Naive thymus-derived CD8-positive, alpha-beta T cell (primary cell): ENCODE measurements around the gene CORO7. TPM values are rescaled to one million over a fixed set of nuclear protein-coding genes. Genes with fewer than 3 reads are reported as not detected.
A peak's percentile ranks its signal among the peaks of the same experiment; 100 is the strongest.

Experiments used
- ATAC-seq, 2 donors: fragments of 150-1000 bp; cut with Tn5 transposase in 1 of 2; sonication (Bioruptor Pico), chemical (Tn5 transposase) in 1 of 2; 1 replicate in 1 of 2; 2 replicates in 1 of 2; pipeline ENCODE4 v1.10.0; 2021; ENCODE audit warnings: mild to moderate bottlenecking in 2 of 2, moderate library complexity in 2 of 2
- POLR2A ChIA-PET: fragments of 350-600 bp; sonication (Branson Sonifier 250); formaldehyde crosslinking; loops from one replicate; lab custom pipeline; 2021; ENCODE audit warnings: antibody characterized with exemption; lab: Charles Lee
- DNase-seq, 10 donors: peaks; one replicate each; pipeline versions ENCODE4 v3.0.0 to v3.0.0-alpha.2; 2020 to 2022
- H3K27ac Mint-ChIP-seq, 10 donors: one replicate each; pipeline ENCODE4 v1.8.0; 2020 to 2022; ENCODE audit warnings: mild to moderate bottlenecking in 10 of 10, mixed read lengths in 10 of 10, moderate library complexity in 4 of 10, inconsistent platforms in 1 of 10
- H3K27me3 Mint-ChIP-seq, 5 donors: one replicate each; pipeline ENCODE4 v1.8.0; 2021 to 2022; ENCODE audit warnings: mixed read lengths in 5 of 5
- H3K36me3 Mint-ChIP-seq, 3 donors: one replicate each; pipeline ENCODE4 v1.8.0; 2020 to 2022; ENCODE audit warnings: mixed read lengths in 3 of 3, mild to moderate bottlenecking in 2 of 3, inconsistent platforms in 1 of 3
- H3K4me1 Mint-ChIP-seq, 4 donors: one replicate each; pipeline ENCODE4 v1.8.0; 2021 to 2022; ENCODE audit warnings: mixed read lengths in 4 of 4
- H3K4me3 Mint-ChIP-seq, 10 donors: one replicate each; pipeline ENCODE4 v1.8.0; 2020 to 2022; ENCODE audit warnings: mild to moderate bottlenecking in 10 of 10, mixed read lengths in 10 of 10, moderate library complexity in 6 of 10, inconsistent platforms in 1 of 10
- H3K9me3 Mint-ChIP-seq, 9 donors: one replicate each; pipeline ENCODE4 v1.8.0; 2020 to 2022; ENCODE audit warnings: mixed read lengths in 9 of 9, mild to moderate bottlenecking in 3 of 9, inconsistent platforms in 1 of 9, moderate library complexity in 1 of 9
- polyA plus RNA-seq, 3 donors: library from polyadenylated mRNA; unstranded; fragments of 300-500 nt; fragmentation: Illumina TruSeq; gene quantifications; one replicate each; pipeline ENCODE4 v1.2.3, GENCODE V29; 2021
- total RNA-seq, 8 experiments: library from RNA in 2 of 8; stranded (reverse) in 2 of 8; gene quantifications; one replicate each; pipeline ENCODE4 v1.2.3 and lab custom pipeline; 2021 to 2026

CORO7 gene
- total and polyA plus RNA-seq, 5 experiments from 2014 or later, result 44.6 to 169 (median 79.9) TPM

DNA sequence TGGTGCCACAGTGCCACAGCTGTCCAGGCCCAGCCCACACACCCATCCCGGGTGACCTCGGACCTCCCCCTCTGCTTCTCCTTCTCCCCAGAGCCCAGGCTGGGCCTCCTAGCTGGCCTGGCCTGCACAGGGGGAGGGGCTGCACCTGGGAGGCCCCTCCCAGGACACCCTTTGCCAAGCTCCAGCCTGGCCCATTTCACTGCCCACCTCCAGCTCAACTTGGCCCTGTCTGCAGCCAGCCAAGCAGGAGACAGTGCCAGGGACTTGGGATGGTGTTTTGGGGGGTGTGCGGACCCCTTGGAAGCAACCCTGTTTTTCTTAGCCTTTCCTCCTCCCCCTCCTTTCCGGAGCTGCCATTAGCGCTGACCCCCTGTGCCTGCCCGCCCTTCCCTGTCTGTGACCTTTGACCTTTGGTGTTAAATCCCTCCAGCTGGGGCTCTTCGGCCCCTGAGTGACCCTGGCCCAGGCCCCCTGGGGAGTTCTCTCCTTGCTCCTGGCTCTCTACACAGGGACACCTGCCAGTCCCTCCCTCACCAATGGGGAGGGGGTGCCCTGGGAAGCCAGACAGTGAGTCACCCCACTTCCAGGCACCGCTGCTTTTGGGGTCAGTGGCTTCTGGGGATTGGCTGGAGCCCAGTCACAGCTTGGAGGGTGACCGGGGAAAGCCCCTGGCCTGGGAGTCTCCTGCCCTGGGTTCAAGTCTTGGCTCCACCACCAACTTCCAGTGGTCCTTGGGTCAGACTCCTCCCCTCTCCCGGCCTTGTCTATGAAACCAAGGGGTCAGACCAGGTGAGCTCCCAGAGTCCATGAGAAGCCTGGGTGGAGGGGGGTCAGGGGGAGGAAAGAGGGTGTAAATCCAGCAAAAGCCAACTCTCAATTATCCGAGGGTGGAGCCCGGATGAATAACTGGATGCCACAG lies 98.6 kb downstream of the CORO7 start:
- H3K9me3 Mint-ChIP-seq, result no peaks in the 10 kb centered on the region
- POLR2A ChIA-PET, result interaction anchor here (0.8 to 1.6 kb wide), 3 partner anchors 10 to 46 kb away, joined by 3 to 6 read pairs (median 4); no protein-coding TSS in a partner anchor
- H3K4me1 Mint-ChIP-seq, result peaks cover 13 to 20% (median 16%) of the 10 kb centered on the region in 4 donors
- peak overlapping the region in 1 of 10 donors; percentile 43 for H3K27ac Mint-ChIP-seq
- DNase-seq, result no peak
- ATAC-seq, result no peak
- H3K27me3 Mint-ChIP-seq, result peaks cover 9 to 21% (median 11%) of the 10 kb centered on the region in 5 donors
- H3K36me3 Mint-ChIP-seq, result peaks cover 0 to 2% (median 0%) of the 10 kb centered on the region in 3 donors
- H3K4me3 Mint-ChIP-seq, result peak overlapping the region in 7 of 10 donors; percentile 12 to 79 (median 37)

DNA sequence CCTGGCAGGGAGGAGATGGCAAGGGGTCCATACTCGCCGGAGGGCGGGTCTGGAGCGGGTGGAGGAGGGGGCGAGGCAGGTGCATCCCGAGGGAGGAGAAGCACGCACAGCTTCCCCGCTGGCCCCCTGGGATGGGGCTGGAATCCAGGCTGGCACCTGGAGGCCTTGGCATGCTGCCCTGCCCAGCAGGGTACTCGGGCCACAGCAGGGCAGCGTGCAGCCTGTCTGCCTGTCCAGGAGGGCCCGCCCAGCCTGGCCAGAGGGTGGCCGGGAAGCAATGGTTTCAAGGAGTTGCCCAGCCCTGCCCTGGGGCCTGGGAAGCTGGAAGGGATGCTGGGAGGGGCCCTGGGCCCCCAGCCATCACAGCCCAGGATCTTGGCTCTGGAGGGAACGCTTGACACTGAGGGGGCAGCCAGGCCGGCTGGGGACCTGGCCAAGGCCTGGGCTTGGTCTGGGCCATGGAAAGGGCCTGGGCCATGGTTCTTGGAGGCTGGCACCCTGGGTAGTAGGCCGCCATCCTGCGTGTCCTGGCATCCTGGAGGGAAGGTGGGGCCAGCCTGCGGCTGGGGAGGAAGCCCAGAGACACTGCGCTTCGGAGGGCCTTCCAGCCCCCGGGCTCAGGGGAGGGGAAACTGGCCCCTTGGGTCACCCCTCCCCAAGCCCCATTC lies 99.4 kb downstream of the CORO7 start:
- Mint-ChIP-seq H3K4me3 (peak overlapping the region in 5 of 10 donors; percentile 28 to 58 (median 47)), H3K27ac (no peak overlapping the region), H3K27me3 (peaks cover 9 to 22% (median 11%) of the 10 kb centered on the region in 5 donors), H3K36me3 (peaks cover 0 to 2% (median 0%) of the 10 kb centered on the region in 3 donors), H3K9me3 (no peaks in the 10 kb centered on the region), H3K4me1 (peaks cover 13 to 20% (median 16%) of the 10 kb centered on the region in 4 donors)
- DNase-seq, result no peak
- POLR2A ChIA-PET, result interaction anchor here (0.8 to 1.6 kb wide), 5 partner anchors 9 to 45 kb away, joined by 3 to 6 read pairs (median 4); no protein-coding TSS in a partner anchor
- ATAC-seq, result no peak

DNA sequence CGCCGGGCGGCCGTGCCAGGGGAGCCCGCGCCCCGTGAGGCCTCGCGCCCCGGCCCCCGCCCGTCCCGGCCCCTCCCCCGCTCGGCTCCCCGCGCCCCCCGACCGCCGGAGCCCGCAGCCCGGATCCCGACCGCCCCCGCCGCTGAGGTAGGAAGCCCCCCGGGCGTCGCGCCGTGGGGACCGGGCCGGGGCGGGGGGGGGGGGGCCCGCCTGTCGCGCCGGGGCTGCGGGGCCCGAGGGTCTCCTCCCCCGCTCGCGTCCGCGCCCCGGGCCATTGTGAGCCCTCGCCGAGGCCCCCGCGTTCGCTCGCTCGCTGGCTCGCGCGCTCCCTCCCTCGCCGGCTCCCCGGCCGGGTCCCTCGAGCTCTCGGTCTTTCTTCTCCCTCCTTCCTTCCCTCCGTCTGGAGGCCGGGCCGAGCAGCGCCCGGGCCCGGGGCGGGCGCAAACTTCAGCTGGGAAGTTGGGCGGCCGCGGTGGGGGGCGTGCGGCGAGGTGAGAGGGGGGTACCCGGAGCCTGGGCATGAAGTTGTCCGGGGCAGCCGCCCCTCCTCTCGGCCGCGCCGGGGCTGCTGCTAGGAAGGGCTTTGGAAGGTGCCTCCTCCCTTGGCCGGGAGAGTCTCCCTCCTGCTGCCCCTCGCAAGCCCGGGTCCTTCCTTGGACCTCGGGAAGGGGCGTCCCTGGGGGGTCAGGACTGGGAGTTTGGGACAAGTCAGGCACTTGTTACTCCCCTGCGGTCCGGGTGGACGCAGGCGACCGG lies 100.1 kb downstream of the CORO7 start:
- peaks cover 13 to 20% (median 16%) of the 10 kb centered on the region in 4 donors for H3K4me1 Mint-ChIP-seq
- H3K9me3 Mint-ChIP-seq, result no peaks in the 10 kb centered on the region
- POLR2A ChIA-PET, result interaction anchor here (0.8 to 1.6 kb wide), 3 partner anchors 9 to 44 kb away, joined by 3 to 4 read pairs (median 4); no protein-coding TSS in a partner anchor
- ATAC-seq, result peak in 1 of 2 donors; percentile 25
- peaks cover 9 to 22% (median 11%) of the 10 kb centered on the region in 5 donors for H3K27me3 Mint-ChIP-seq
- H3K27ac Mint-ChIP-seq, result no peak overlapping the region
- H3K4me3 Mint-ChIP-seq, result peak overlapping the region in 4 of 10 donors; percentile 38 to 58 (median 52)
- DNase-seq, result peak in 1 of 10 donors; percentile 16
- peaks cover 0 to 2% (median 0%) of the 10 kb centered on the region in 3 donors for H3K36me3 Mint-ChIP-seq

DNA sequence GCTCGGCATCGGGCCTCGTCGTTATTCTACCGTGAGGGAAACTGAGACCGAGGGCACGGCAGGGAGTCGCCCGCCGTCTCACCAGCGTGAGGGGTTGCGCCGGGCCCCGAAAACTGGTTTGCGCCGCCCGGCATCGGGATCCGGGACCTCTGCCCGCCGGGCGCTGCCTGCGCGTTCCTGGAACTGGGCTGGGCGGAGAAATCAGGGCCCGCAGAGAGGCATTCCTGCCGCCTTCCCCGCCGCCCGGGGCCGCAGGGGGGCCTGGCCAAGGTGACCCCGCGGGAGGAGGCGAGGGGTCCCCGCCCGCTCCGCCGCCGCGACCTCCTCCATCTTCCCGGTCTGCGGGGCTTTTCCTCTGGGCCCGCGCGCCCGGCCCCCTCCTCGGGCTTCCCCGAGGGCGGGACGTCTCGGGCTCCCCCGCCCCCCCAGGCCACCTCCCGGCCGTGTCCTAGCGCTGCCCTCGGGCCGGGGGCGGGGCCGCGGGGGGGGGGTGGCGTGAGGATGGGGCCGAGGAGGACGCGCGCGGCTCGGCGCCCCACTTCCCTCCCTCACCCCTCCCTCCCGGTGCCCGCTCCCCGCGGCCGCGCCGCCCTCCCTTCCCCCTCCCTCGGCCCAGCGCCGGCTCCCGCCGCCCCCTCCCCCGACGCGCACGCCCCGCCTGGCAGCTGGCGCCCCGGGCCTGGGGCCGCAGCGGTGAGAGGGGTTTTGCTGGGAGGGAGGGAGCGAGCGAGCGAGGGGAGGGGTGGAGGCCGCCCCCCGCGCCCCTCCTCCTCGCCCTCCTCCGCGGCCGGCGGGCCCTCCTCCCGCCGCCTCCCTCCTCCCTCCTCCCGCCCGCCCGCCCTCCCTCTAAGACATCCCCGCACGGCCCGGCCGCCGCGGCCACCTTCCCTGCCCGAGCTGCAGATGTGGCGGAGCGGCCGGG lies 100.9 kb downstream of the CORO7 start, which contains the start of gene GLIS2:
TSS of gene GLIS2 (plus strand) at position 882 of the 922 bp plus-strand sequence. CDS start 16,214 bp downstream, outside the sequence.
- DNase-seq (peak in 2 of 10 donors; percentile 28 to 36), ATAC-seq (peak in 1 of 2 donors; percentile 45)
- peaks cover 9 to 22% (median 11%) of the 10 kb centered on the region in 5 donors for H3K27me3 Mint-ChIP-seq
- POLR2A ChIA-PET, result interaction anchor here (0.6 to 1.0 kb wide), 4 partner anchors 8 to 873 kb away, joined by 3 to 5 read pairs (median 4); no protein-coding TSS in a partner anchor
- H3K9me3 Mint-ChIP-seq, result no peaks in the 10 kb centered on the region
- peaks cover 13 to 20% (median 16%) of the 10 kb centered on the region in 4 donors for H3K4me1 Mint-ChIP-seq
- peaks cover 0 to 2% (median 0%) of the 10 kb centered on the region in 3 donors for H3K36me3 Mint-ChIP-seq
- peak within 1 kb of the TSS; percentile 72 to 97 (median 92) for H3K4me3 Mint-ChIP-seq
- peak within 1 kb of the TSS in 8 of 10 donors; percentile 21 to 93 (median 50) for H3K27ac Mint-ChIP-seq

DNA sequence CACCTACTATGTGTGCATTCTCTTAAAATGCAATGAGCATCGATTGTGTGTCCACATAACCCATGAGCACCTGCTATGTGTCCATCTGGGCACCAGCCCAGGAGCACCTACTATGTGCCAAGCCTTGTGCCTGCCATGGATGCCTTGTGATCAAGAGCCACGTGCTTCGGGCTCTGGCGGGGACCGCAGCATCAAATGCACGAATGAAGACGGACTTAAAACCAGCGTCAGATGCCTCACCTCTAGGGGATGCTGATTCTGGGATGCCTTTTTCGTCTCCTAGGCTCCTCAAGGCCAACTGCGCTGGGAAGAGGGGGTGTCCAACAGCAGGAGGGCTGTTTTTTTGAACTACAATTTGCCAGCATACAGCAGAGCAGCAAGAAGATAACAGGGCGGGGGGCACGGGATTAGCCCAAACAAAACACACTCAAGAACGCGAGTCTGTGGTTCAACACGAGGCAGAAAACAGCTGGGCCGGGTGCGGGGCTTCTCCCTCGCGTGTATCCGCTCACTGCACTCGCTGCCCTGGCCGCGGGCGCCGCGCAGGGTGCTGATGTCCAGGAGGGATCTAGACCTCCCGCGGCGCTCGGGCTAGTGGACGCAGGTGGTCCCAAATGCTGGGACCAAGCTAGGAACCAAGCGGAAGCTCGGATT lies 101.7 kb downstream of the CORO7 start:
- Mint-ChIP-seq H3K4me3 (peak overlapping the region; percentile 72 to 97 (median 92)), H3K9me3 (no peaks in the 10 kb centered on the region), H3K27ac (peak overlapping the region in 9 of 10 donors; percentile 7 to 93 (median 56)), H3K36me3 (peaks cover 0 to 2% (median 0%) of the 10 kb centered on the region in 3 donors), H3K27me3 (peaks cover 9 to 22% (median 11%) of the 10 kb centered on the region in 5 donors), H3K4me1 (peaks cover 13 to 18% (median 16%) of the 10 kb centered on the region in 4 donors)
- DNase-seq, result peak in 2 of 10 donors; percentile 36 to 39
- peak; percentile 33 to 39 for ATAC-seq
- POLR2A ChIA-PET, result interaction anchor here (0.6 to 1.0 kb wide), 3 partner anchors 40 to 873 kb away, joined by 3 to 5 read pairs (median 4); no protein-coding TSS in a partner anchor

DNA sequence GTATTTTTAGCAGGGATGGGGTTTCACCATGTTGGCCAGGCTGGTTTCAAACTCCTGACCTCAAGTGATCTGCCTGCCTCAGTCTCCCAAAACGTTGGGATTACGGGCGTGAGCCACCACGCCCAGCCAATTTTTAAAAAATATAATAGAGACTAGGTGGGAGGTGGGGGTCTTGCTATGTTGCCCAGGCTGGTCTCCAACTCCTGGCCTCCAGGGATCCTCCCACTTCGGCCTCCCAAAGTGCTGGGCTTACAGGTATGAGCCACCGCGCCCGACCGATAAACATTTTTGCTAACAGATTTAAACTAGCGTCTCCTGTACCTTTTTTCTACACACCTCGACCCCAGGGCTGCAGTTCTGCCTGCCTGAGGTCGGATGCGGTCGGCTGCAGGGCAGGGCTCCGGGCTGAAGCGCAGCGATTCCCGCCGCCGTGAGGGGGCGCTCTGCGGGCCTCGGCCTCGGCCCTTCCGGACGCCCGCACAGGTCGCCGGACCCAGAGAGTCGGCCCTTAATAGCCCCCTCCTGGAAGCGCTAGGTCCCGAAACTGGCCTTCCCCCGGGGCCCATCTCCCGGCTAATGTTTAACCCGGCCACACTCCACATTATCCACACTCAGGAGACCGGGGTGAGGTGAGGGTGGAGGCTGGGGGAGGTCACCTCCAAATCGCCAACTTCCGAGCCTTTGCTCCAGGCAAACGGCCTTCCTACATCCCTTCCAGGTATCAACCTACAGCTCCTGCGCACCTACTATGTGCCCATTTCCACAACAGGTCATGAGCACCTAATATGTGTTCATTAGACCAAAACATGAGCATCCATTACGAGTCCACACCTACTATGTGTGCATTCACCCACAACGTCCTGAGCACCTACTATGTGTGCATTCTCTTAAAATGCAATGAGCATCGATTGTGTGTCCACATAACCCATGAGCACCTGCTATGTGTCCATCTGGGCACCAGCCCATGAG lies 102.5 kb downstream of the CORO7 start:
- H3K4me1 Mint-ChIP-seq, result peaks cover 12 to 17% (median 14%) of the 10 kb centered on the region in 4 donors
- POLR2A ChIA-PET, result no interaction called here
- peaks cover 0 to 2% (median 0%) of the 10 kb centered on the region in 3 donors for H3K36me3 Mint-ChIP-seq
- peak in 1 of 2 donors; percentile 22 for ATAC-seq
- H3K27ac Mint-ChIP-seq, result peak overlapping the region in 3 of 10 donors; percentile 18 to 93 (median 22)
- DNase-seq, result no peak
- peaks cover 9 to 22% (median 11%) of the 10 kb centered on the region in 5 donors for H3K27me3 Mint-ChIP-seq
- no peaks in the 10 kb centered on the region for H3K9me3 Mint-ChIP-seq
- peak overlapping the region in 9 of 10 donors; percentile 31 to 94 (median 92) for H3K4me3 Mint-ChIP-seq

DNA sequence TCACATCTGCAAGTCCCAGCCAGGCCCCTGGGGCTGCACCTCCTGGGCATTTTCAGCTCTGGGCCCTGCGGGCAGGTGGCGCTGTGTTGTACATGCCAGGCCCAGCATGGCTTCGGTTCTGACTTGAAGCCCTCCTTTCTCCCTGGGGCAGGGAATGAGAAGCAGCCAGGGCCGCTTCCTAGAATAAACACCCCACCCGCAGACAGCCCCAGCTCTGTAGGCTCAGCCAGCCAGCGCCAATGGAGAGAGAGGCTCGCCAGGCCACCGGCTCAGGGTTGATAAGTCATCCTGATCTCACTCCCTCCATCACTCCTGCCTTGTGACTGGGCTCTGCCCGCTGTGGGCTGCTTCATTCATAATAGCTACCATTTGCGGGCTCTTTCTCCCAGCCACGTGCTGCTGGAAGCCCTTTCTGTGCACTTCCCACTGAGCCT lies 106.5 kb downstream of the CORO7 start:
- peaks cover 16 to 40% (median 29%) of the 10 kb centered on the region in 4 donors for H3K4me1 Mint-ChIP-seq
- peaks cover 8 to 13% (median 9%) of the 10 kb centered on the region in 5 donors for H3K27me3 Mint-ChIP-seq
- DNase-seq (peak in 9 of 10 donors; percentile 36 to 73 (median 52)), ATAC-seq (no peak)
- POLR2A ChIA-PET, result interaction anchor here (0.5 to 5.1 kb wide), 5 partner anchors 14 to 135 kb away, joined by 4 to 31 read pairs (median 5); partner anchors contain the start of gene TFAP4
- peak overlapping the region in 3 of 10 donors; percentile 63 to 96 (median 65) for H3K27ac Mint-ChIP-seq
- no peaks in the 10 kb centered on the region for H3K9me3 Mint-ChIP-seq
- peaks cover 0 to 2% (median 0%) of the 10 kb centered on the region in 3 donors for H3K36me3 Mint-ChIP-seq
- peak overlapping the region in 2 of 10 donors; percentile 48 to 57 for H3K4me3 Mint-ChIP-seq

DNA sequence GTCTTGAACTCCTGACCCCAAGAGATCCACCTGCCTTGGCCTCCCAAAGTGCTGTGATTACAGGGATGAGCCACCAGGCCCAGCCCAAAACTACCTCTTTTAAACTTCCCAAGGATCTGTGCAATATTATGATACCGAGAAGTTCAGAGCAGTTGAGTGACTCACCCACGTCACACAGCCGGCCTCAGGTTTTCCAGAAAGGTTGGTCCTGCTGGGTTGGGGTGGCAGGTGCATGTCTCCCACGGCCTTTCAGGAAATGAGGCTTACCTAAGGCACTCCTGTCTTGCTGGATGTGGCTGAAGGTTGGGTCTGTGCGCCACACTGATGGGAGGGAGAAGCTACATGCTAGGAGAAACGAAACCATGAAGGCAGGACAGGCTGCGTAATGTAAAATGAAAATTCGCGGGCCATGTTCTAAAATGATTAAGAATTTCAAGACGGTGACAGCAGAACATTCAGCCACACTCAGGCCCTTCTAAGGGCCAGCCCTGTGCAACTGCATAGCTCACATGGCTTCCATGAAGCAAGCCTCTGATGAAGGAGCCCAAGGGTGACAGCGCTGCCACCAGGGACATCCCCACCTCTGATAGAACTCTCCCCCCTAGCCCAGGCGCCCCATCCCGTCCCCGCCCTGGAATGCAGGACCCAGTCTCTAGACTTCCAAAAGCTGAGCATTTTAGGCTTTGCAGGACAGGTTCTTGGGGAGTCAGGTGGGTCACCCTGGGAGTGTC lies 107.1 kb downstream of the CORO7 start:
- H3K9me3 Mint-ChIP-seq, result no peaks in the 10 kb centered on the region
- H3K36me3 Mint-ChIP-seq, result no peaks in the 10 kb centered on the region
- DNase-seq (no peak), ATAC-seq (no peak)
- peaks cover 12 to 34% (median 26%) of the 10 kb centered on the region in 4 donors for H3K4me1 Mint-ChIP-seq
- H3K27me3 Mint-ChIP-seq, result peaks cover 3 to 7% (median 4%) of the 10 kb centered on the region in 5 donors
- H3K27ac Mint-ChIP-seq, result peak overlapping the region in 9 of 10 donors; percentile 17 to 96 (median 65)
- H3K4me3 Mint-ChIP-seq, result peak overlapping the region in 8 of 10 donors; percentile 22 to 95 (median 56)
- POLR2A ChIA-PET, result interaction anchor here (0.6 to 5.1 kb wide), 9 partner anchors 10 to 731 kb away, joined by 3 to 31 read pairs (median 4); partner anchors contain the start of gene TFAP4
